NCI-H146 (cell line): Measurements from ENCODE around the gene FAM210A.

Experiments
- DNase-seq: peaks from one replicate; lab custom pipeline; 2025; lab: John Stamatoyannopoulos, UW

Gene FAM210A

GRCh38 chr18:13621886-13622619 is 104.3 kb downstream of the FAM210A start:
- no peak for DNase-seq

GRCh38 chr18:13621446-13621849 is 104.9 kb downstream of the FAM210A start:
- DNase-seq = no peak

GRCh38 chr18:13620818-13621445 is 105.4 kb downstream of the FAM210A start:
- DNase-seq = no peak

GRCh38 chr18:13620206-13620672 is 106.1 kb downstream of the FAM210A start:
- no peak for DNase-seq

GRCh38 chr18:13619505-13620205 is 106.7 kb downstream of the FAM210A start:
- no peak for DNase-seq

GRCh38 chr18:13618760-13619438 is 107.5 kb downstream of the FAM210A start:
- DNase-seq = no peak

- DNase-seq = no peak
Measured at GRCh38 chr18:13617826-13618515, 108.4 kb downstream of the FAM210A start.

- peak; percentile 56 for DNase-seq
Measured at GRCh38 chr18:13616525-13617035, 109.8 kb downstream of the FAM210A start.

- DNase-seq = no peak
Measured at GRCh38 chr18:13616041-13616440, 110.3 kb downstream of the FAM210A start.

GRCh38 chr18:13615432-13615861 is 110.9 kb downstream of the FAM210A start:
- DNase-seq = no peak

- DNase-seq = no peak
Measured at GRCh38 chr18:13614641-13615288, 111.6 kb downstream of the FAM210A start.

GRCh38 chr18:13613591-13614501 is 112.5 kb downstream of the FAM210A start:
- DNase-seq = peak; percentile 45
